ENCODE measurements around the gene OPCML.

DNA sequence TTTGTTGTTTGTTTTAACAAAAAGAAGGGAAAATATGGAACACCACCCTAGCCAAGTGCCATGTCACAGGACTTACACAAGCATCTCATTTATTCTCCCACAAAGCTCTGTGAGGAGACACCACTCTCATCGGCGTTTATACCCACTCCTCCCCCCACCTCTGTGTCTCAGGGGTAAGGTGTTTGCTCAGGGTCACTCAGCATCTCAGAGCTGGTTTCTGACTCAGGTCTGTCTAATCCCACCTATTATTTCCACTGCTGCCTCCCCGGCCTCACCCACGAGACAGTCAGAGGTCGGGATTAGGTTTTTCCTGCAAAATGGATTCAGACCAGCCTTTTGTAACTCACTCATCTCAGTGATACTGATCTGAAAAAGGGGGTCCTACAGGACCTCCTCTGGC is 786.0 kb downstream of the OPCML start:
- TF ChIP-seq, protein P1, sequence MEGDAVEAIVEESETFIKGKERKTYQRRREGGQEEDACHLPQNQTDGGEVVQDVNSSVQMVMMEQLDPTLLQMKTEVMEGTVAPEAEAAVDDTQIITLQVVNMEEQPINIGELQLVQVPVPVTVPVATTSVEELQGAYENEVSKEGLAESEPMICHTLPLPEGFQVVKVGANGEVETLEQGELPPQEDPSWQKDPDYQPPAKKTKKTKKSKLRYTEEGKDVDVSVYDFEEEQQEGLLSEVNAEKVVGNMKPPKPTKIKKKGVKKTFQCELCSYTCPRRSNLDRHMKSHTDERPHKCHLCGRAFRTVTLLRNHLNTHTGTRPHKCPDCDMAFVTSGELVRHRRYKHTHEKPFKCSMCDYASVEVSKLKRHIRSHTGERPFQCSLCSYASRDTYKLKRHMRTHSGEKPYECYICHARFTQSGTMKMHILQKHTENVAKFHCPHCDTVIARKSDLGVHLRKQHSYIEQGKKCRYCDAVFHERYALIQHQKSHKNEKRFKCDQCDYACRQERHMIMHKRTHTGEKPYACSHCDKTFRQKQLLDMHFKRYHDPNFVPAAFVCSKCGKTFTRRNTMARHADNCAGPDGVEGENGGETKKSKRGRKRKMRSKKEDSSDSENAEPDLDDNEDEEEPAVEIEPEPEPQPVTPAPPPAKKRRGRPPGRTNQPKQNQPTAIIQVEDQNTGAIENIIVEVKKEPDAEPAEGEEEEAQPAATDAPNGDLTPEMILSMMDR (IDR thresholded peaks at IDR 0.05; ENCODE audit: low read depth, low read length, poor library complexity, severe bottlenecking): no peak
- TF ChIP-seq EZH2phosphoT487 (IDR thresholded peaks at IDR 0.05; ENCODE audit: borderline replicate concordance, low read length): no peak

All from DOHH2 (cell line).